ENCODE results near the gene POLR1H.

POLR1H gene

GRCh38 chr6:30101444-30102413, 40.7 kb downstream of the POLR1H start:
- no peak overlapping the region for H3K27ac ChIP-seq
- peak; percentile 35; the same call in 1 of the 2 replicates for TF ChIP-seq CTCF (IDR thresholded peaks at IDR 0.05; ENCODE audit: low read depth, low read length)

GRCh38 chr6:30102414-30102969, 41.4 kb downstream of the POLR1H start:
- Histone ChIP-seq H3K4me3 (ENCODE audit: low read depth, low read length) (0 out of 2 replicates have a peak overlapping the region, but pooled peaks have one; percentile 2), H3K27ac (no peak overlapping the region), H3K9me3 (ENCODE audit: severe bottlenecking) (no peaks in the 10 kb centered on the region), H3K27me3 (ENCODE audit: insufficient read depth, low read depth, severe bottlenecking) (peaks cover 94% of the 10 kb centered on the region), H3K36me3 (no peaks in the 10 kb centered on the region)
- no peak for TF ChIP-seq CTCF (IDR thresholded peaks at IDR 0.05; ENCODE audit: low read depth, low read length)
- no peak for DNase-seq

More at GRCh38 chr6:30101444-30102413, 40.7 kb downstream of the POLR1H start:
- Histone ChIP-seq H3K4me3 (ENCODE audit: low read depth, low read length) (peak overlapping the region; percentile 2), H3K9me3 (ENCODE audit: severe bottlenecking) (no peaks in the 10 kb centered on the region), H3K27me3 (ENCODE audit: insufficient read depth, low read depth, severe bottlenecking) (peaks cover 96% of the 10 kb centered on the region), H3K36me3 (no peaks in the 10 kb centered on the region)
- peak; percentile 95 for DNase-seq

- Histone ChIP-seq H3K27me3 (ENCODE audit: insufficient read depth, low read depth, severe bottlenecking) (peaks cover 94% of the 10 kb centered on the region), H3K27ac (no peak overlapping the region), H3K9me3 (ENCODE audit: severe bottlenecking) (no peaks in the 10 kb centered on the region), H3K36me3 (no peaks in the 10 kb centered on the region), H3K4me3 (ENCODE audit: low read depth, low read length) (peak overlapping the region; percentile 49)
- DNase-seq, result peak; percentile 93
- peak; percentile 98 for TF ChIP-seq CTCF (IDR thresholded peaks at IDR 0.05; ENCODE audit: low read depth, low read length)
Measured at GRCh38 chr6:30102970-30103871, 42.2 kb downstream of the POLR1H start.

GRCh38 chr6:30103872-30104179, 42.8 kb downstream of the POLR1H start:
- Histone ChIP-seq H3K4me3 (ENCODE audit: low read depth, low read length) (peak overlapping the region; percentile 49), H3K27ac (no peak overlapping the region)

More at GRCh38 chr6:30103872-30104179, 42.8 kb downstream of the POLR1H start:
- H3K9me3 ChIP-seq (ENCODE audit: severe bottlenecking), result no peaks in the 10 kb centered on the region
- DNase-seq, result no peak
- H3K27me3 ChIP-seq (ENCODE audit: insufficient read depth, low read depth, severe bottlenecking), result peaks cover 94% of the 10 kb centered on the region
- H3K36me3 ChIP-seq, result no peaks in the 10 kb centered on the region
- no peak for TF ChIP-seq CTCF (IDR thresholded peaks at IDR 0.05; ENCODE audit: low read depth, low read length)

All from WERI-Rb-1 (cell line).